Cerebellar cortex (tissue), 1 donor: ENCODE data around the gene SLC39A7.

Source experiments
- DNase-seq: peaks from one replicate; pipeline ENCODE4 v3.0.0-alpha.2; 2015; ENCODE audit warnings: low spot score

Gene SLC39A7

GRCh38 chr6:33170176-33171015, 30.3 kb upstream of the SLC39A7 start:
- no peak for DNase-seq

GRCh38 chr6:33171016-33171879, 29.4 kb upstream of the SLC39A7 start:
- no peak for DNase-seq

- no peak for DNase-seq
These were observed 28.6 kb upstream of the SLC39A7 start for GRCh38 chr6:33171880-33172687.

GRCh38 chr6:33172688-33173534, 27.8 kb upstream of the SLC39A7 start:
- peak; percentile 33 for DNase-seq

- DNase-seq = no peak
These were observed 27.0 kb upstream of the SLC39A7 start for GRCh38 chr6:33173535-33174180.

- no peak for DNase-seq
These were observed 25.9 kb upstream of the SLC39A7 start for GRCh38 chr6:33174784-33175183.

GRCh38 chr6:33175436-33176069, 25.1 kb upstream of the SLC39A7 start:
- no peak for DNase-seq

GRCh38 chr6:33176906-33177305, 23.8 kb upstream of the SLC39A7 start:
- no peak for DNase-seq

GRCh38 chr6:33177552-33178446, 22.9 kb upstream of the SLC39A7 start:
- DNase-seq = no peak

- DNase-seq = no peak
These were observed 21.8 kb upstream of the SLC39A7 start for GRCh38 chr6:33178755-33179475.

GRCh38 chr6:33181141-33181540, 19.5 kb upstream of the SLC39A7 start:
- DNase-seq = no peak

- DNase-seq = no peak
These were observed 17.5 kb upstream of the SLC39A7 start for GRCh38 chr6:33183071-33183683.

- no peak for DNase-seq
These were observed 15.5 kb upstream of the SLC39A7 start for GRCh38 chr6:33185190-33185589.

- DNase-seq = no peak
These were observed 14.9 kb upstream of the SLC39A7 start for GRCh38 chr6:33185654-33186187.

- DNase-seq = no peak
These were observed 12.9 kb upstream of the SLC39A7 start for GRCh38 chr6:33187809-33188208.

GRCh38 chr6:33189164-33189563, 11.5 kb upstream of the SLC39A7 start:
- DNase-seq = no peak

GRCh38 chr6:33189625-33190448, 10.8 kb upstream of the SLC39A7 start:
- no peak for DNase-seq
